ENCODE measurements around the gene MT1G. TPM values are rescaled to one million over a fixed set of nuclear protein-coding genes. Genes with fewer than 3 reads are reported as not detected.

Gene MT1G
- total RNA-seq, 2 experiments from 2014 or later: 30.6 to 36.2 TPM

DNA sequence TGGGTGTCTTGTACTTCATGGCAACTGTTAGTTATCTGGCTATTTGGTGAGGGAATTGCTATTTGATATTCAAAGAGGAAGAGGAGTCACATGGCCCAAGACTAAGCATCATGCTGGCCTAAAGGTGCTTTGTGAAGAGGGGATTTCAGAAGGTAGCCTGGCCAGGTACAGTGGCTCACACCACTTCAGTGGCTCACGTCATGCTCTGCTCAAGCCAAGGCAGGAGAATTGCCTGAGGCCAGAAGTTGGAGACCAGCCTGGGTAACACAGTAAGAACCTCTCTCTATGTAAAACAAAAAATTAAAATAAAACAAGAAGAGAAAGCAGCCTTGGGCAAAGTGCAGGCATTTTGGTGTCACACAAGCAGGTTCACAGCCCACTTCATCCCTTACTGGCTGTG, 22.6 kb downstream of the MT1G start:
- DNase-seq: no peak
- CTCF ChIA-PET: interaction anchor here (1.4 to 5.4 kb wide), 2 partner anchors 28 to 56 kb away, joined by 6 to 34 read pairs; no protein-coding TSS in a partner anchor
- Mint-ChIP-seq H3K36me3 (ENCODE audit: low read depth) (no peaks in the 10 kb centered on the region), H3K27ac (no peak overlapping the region), H3K9me3 (ENCODE audit: insufficient read depth) (no peaks in the 10 kb centered on the region), H3K4me3 (no peak overlapping the region), H3K4me1 (ENCODE audit: low read depth) (peaks cover 25% of the 10 kb centered on the region), H3K27me3 (ENCODE audit: low read depth) (peaks cover 62% of the 10 kb centered on the region)
- POLR2A ChIA-PET: no interaction called here
- no peak for ATAC-seq

GRCh38 chr16:56643833-56644232, 24.0 kb downstream of the MT1G start:
- Mint-ChIP-seq H3K4me1 (ENCODE audit: low read depth) (peaks cover 25% of the 10 kb centered on the region), H3K9me3 (ENCODE audit: insufficient read depth) (no peaks in the 10 kb centered on the region), H3K27ac (no peak overlapping the region), H3K27me3 (ENCODE audit: low read depth) (peaks cover 71% of the 10 kb centered on the region), H3K36me3 (ENCODE audit: low read depth) (no peaks in the 10 kb centered on the region), H3K4me3 (peak overlapping the region; percentile 66)
- no peak for DNase-seq
- no peak for ATAC-seq
- ChIA-PET POLR2A (interaction anchor here (1.2 to 1.8 kb wide), 5 partner anchors 13 to 39 kb away, joined by 3 to 12 read pairs (median 4); partner anchors contain the start of genes MT1E, MT1F, MT1X and MT2A), CTCF (interaction anchor here (0.8 to 5.4 kb wide), 26 partner anchors 9 to 130 kb away, joined by 3 to 34 read pairs (median 4); partner anchors contain the start of genes MT1B and MT2A)

- CTCF ChIA-PET: interaction anchor here (0.8 to 5.4 kb wide), 27 partner anchors 9 to 129 kb away, joined by 3 to 34 read pairs (median 4); partner anchors contain the start of genes MT1B and MT2A
- ATAC-seq: peak; percentile 100
- Mint-ChIP-seq H3K4me3 (peak overlapping the region; percentile 66), H3K27ac (no peak overlapping the region), H3K36me3 (ENCODE audit: low read depth) (no peaks in the 10 kb centered on the region), H3K27me3 (ENCODE audit: low read depth) (peaks cover 69% of the 10 kb centered on the region), H3K4me1 (ENCODE audit: low read depth) (peaks cover 28% of the 10 kb centered on the region), H3K9me3 (ENCODE audit: insufficient read depth) (no peaks in the 10 kb centered on the region)
- DNase-seq: peak; percentile 87
- POLR2A ChIA-PET: interaction anchor here (1.2 to 1.8 kb wide), 5 partner anchors 13 to 40 kb away, joined by 3 to 12 read pairs (median 4); partner anchors contain the start of genes MT1E, MT1F, MT1X and MT2A
Measured at GRCh38 chr16:56643080-56643778, 24.6 kb downstream of the MT1G start.

- no peaks in the 10 kb centered on the region for H3K9me3 Mint-ChIP-seq (ENCODE audit: insufficient read depth)
- CTCF ChIA-PET: interaction anchor here (0.6 to 3.6 kb wide), 5 partner anchors 11 to 64 kb away, joined by 3 to 19 read pairs (median 4); partner anchors contain the start of gene MT1X
- DNase-seq: no peak
- no peaks in the 10 kb centered on the region for H3K36me3 Mint-ChIP-seq (ENCODE audit: low read depth)
- H3K4me3 Mint-ChIP-seq: no peak overlapping the region
- POLR2A ChIA-PET: interaction anchor here (1.9 kb wide), 1 partner anchor 16 kb away, joined by 7 read pairs; the partner anchor contains the start of gene MT1E
- peaks cover 72% of the 10 kb centered on the region for H3K27me3 Mint-ChIP-seq (ENCODE audit: low read depth)
- ATAC-seq: no peak
- no peak overlapping the region for H3K27ac Mint-ChIP-seq
- H3K4me1 Mint-ChIP-seq (ENCODE audit: low read depth): peaks cover 39% of the 10 kb centered on the region
Measured at GRCh38 chr16:56641166-56641565, 26.7 kb downstream of the MT1G start.

DNA sequence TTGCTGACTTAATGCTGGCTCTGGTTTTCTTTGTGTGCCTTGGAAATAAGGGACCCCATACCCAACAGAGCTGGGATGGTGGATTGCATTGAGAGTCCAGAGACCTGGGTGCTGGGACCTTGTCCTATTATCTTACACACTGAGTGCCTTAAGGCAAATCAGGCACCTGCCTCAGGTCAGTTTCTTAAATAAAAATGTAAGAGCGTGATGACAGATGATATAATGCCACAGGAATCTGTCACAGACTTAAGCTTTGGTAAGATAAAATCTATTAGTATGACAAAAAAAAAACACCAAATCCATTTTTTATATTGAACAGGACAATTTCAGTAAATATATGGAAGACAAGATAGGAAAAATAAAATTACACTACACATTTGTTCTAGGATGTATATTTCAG, 27.8 kb downstream of the MT1G start:
- CTCF ChIA-PET: interaction anchor here (0.9 kb wide), 1 partner anchor 61 kb away, joined by 4 read pairs; no protein-coding TSS in a partner anchor
- H3K27ac Mint-ChIP-seq: no peak overlapping the region
- POLR2A ChIA-PET: interaction anchor here (1.0 to 1.9 kb wide), 2 partner anchors 12 to 15 kb away, joined by 3 to 7 read pairs; partner anchors contain the start of gene MT1E
- H3K9me3 Mint-ChIP-seq (ENCODE audit: insufficient read depth): no peaks in the 10 kb centered on the region
- H3K36me3 Mint-ChIP-seq (ENCODE audit: low read depth): no peaks in the 10 kb centered on the region
- DNase-seq (no peak), ATAC-seq (no peak)
- H3K27me3 Mint-ChIP-seq (ENCODE audit: low read depth): peaks cover 73% of the 10 kb centered on the region
- no peak overlapping the region for H3K4me3 Mint-ChIP-seq
- H3K4me1 Mint-ChIP-seq (ENCODE audit: low read depth): peaks cover 47% of the 10 kb centered on the region

DNA sequence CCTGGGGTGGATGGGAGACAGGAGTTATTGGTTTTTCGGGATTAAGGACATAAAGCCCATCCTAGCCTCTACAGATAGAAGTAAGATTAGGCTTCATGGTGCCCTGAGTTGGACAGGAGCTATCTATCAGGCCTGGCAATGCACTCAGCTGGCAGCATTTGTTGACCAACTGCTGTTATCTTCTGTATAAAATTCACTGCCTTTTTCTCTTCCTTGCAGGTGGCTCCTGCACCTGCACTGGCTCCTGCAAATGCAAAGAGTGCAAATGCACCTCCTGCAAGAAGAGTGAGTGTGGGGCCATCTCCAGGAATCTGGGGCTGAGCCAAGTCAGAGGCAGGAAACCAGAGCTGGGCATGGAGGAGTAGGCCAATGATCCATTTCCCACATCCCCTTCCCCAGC, 28.8 kb downstream of the MT1G start:
- Mint-ChIP-seq H3K27ac (no peak overlapping the region), H3K4me3 (no peak overlapping the region), H3K27me3 (ENCODE audit: low read depth) (peaks cover 81% of the 10 kb centered on the region), H3K4me1 (ENCODE audit: low read depth) (peaks cover 47% of the 10 kb centered on the region), H3K36me3 (ENCODE audit: low read depth) (no peaks in the 10 kb centered on the region), H3K9me3 (ENCODE audit: insufficient read depth) (no peaks in the 10 kb centered on the region)
- DNase-seq (no peak), ATAC-seq (no peak)
- POLR2A ChIA-PET: interaction anchor here (1.0 kb wide), 1 partner anchor 11 kb away, joined by 3 read pairs; no protein-coding TSS in a partner anchor
- CTCF ChIA-PET: no interaction called here

- Mint-ChIP-seq H3K27me3 (ENCODE audit: low read depth) (peaks cover 88% of the 10 kb centered on the region), H3K27ac (no peak within 1 kb of the TSS), H3K9me3 (ENCODE audit: insufficient read depth) (no peaks in the 10 kb centered on the region), H3K4me3 (peak within 1 kb of the TSS; percentile 62), H3K4me1 (ENCODE audit: low read depth) (peaks cover 38% of the 10 kb centered on the region), H3K36me3 (ENCODE audit: low read depth) (no peaks in the 10 kb centered on the region)
- ChIA-PET CTCF (interaction anchor here (0.9 kb wide), 1 partner anchor 64 kb away, joined by 3 read pairs; no protein-coding TSS in a partner anchor), POLR2A (no interaction called here)
- DNase-seq (no peak), ATAC-seq (peak; percentile 54)
Measured at GRCh38 chr16:56637814-56638750, 29.8 kb downstream of the MT1G start, which contains the start of gene MT1A. Gene MT1A (plus strand): TSS chr16:56638666. CDS start chr16:56638739, 73 bp downstream.

- no peak overlapping the region for H3K27ac Mint-ChIP-seq
- H3K9me3 Mint-ChIP-seq (ENCODE audit: insufficient read depth): no peaks in the 10 kb centered on the region
Measured at GRCh38 chr16:56636616-56637413, 31.1 kb downstream of the MT1G start.

GRCh38 chr16:56635441-56635967, 32.4 kb downstream of the MT1G start:
- POLR2A ChIA-PET: interaction anchor here (0.6 to 1.7 kb wide), 2 partner anchors 10 to 60 kb away, joined by 3 to 6 read pairs; partner anchors contain the start of gene MT1E
- H3K9me3 Mint-ChIP-seq (ENCODE audit: insufficient read depth): no peaks in the 10 kb centered on the region
- H3K27me3 Mint-ChIP-seq (ENCODE audit: low read depth): peaks cover 91% of the 10 kb centered on the region
- CTCF ChIA-PET: interaction anchor here (1.5 kb wide), 1 partner anchor 67 kb away, joined by 3 read pairs; no protein-coding TSS in a partner anchor
- no peaks in the 10 kb centered on the region for H3K36me3 Mint-ChIP-seq (ENCODE audit: low read depth)
- peaks cover 38% of the 10 kb centered on the region for H3K4me1 Mint-ChIP-seq (ENCODE audit: low read depth)
- DNase-seq: no peak
- H3K4me3 Mint-ChIP-seq: peak overlapping the region; percentile 40
- H3K27ac Mint-ChIP-seq: no peak overlapping the region
- peak; percentile 11 for ATAC-seq

More at GRCh38 chr16:56636616-56637413, 31.1 kb downstream of the MT1G start:
- H3K4me1 Mint-ChIP-seq (ENCODE audit: low read depth): peaks cover 35% of the 10 kb centered on the region
- no peak for ATAC-seq
- CTCF ChIA-PET: interaction anchor here (0.7 kb wide), 1 partner anchor 11 kb away, joined by 3 read pairs; the partner anchor contains the start of gene MT1E
- no peak for DNase-seq
- no peaks in the 10 kb centered on the region for H3K36me3 Mint-ChIP-seq (ENCODE audit: low read depth)
- POLR2A ChIA-PET: interaction anchor here (1.0 kb wide), 1 partner anchor 46 kb away, joined by 3 read pairs; no protein-coding TSS in a partner anchor
- H3K4me3 Mint-ChIP-seq: no peak overlapping the region
- H3K27me3 Mint-ChIP-seq (ENCODE audit: low read depth): peaks cover 89% of the 10 kb centered on the region

- no peak overlapping the region for H3K27ac Mint-ChIP-seq
- no peaks in the 10 kb centered on the region for H3K9me3 Mint-ChIP-seq (ENCODE audit: insufficient read depth)
- CTCF ChIA-PET: interaction anchor here (1.5 kb wide), 1 partner anchor 67 kb away, joined by 3 read pairs; no protein-coding TSS in a partner anchor
- DNase-seq (no peak), ATAC-seq (no peak)
- POLR2A ChIA-PET: interaction anchor here (1.7 kb wide), 1 partner anchor 9 kb away, joined by 6 read pairs; the partner anchor contains the start of gene MT1E
- peaks cover 38% of the 10 kb centered on the region for H3K4me1 Mint-ChIP-seq (ENCODE audit: low read depth)
- no peaks in the 10 kb centered on the region for H3K36me3 Mint-ChIP-seq (ENCODE audit: low read depth)
- peaks cover 91% of the 10 kb centered on the region for H3K27me3 Mint-ChIP-seq (ENCODE audit: low read depth)
- peak overlapping the region; percentile 30 for H3K4me3 Mint-ChIP-seq
Measured at GRCh38 chr16:56634715-56635440, 33.0 kb downstream of the MT1G start.

All from activated CD8-positive, alpha-beta T cell treated with anti-CD3 and anti-CD28 coated beads, Interleukin-2, amount 10 ng/mL, durations not matched to agents 7 days and 5 days (primary cell).